GM12892 (cell line): ENCODE data around the gene PLBD1.

Experiments
- DNase-seq: peaks from one replicate; pipeline ENCODE4 v3.0.0; 2011; ENCODE audit not compliant: insufficient read length
- FAIRE-seq: peaks from 2 replicates; lab custom pipeline; 2011; peaks lifted over from hg19 to GRCh38; lab: Jason Lieb, UNC
- POLR2A ChIP-seq: IDR thresholded peaks from 2 replicates; pipeline ENCODE4 v1.6.1; 2011; ENCODE audit warnings: low read depth, low read length, control low read depth
- POLR2AphosphoS5 ChIP-seq: IDR thresholded peaks from 2 replicates; pipeline ENCODE4 v1.6.1; 2011; ENCODE audit warnings: low read depth, low read length, control low read depth
- TAF1 ChIP-seq: IDR thresholded peaks from 2 replicates; pipeline ENCODE4 v1.6.1; 2011; ENCODE audit warnings: low read depth, mild to moderate bottlenecking, control low read depth, low read length, borderline replicate concordance

The PLBD1 gene

DNA sequence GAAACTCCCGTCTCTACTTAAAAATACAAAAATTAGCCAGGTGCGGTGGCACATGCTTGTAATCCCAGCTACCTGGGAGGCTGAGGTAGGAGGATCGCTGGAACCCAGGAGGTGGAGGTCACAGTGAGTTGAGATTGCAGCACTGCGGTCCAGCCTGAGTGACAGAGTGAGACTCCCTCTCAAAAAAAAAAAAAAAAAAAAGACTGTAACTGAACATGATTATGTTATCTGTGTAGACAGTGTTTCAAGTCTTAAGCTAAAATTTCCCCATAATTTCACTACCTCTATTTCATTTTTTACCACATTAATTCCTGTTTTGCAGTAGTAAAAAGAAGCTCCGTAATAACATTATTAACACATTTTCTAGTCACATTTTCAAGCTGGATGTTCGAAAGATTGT lies 5.4 kb downstream of the PLBD1 start:
- no peak for TF ChIP-seq TAF1
- no peak for TF ChIP-seq POLR2A
- no peak for TF ChIP-seq POLR2AphosphoS5
- no peak for FAIRE-seq
- no peak for DNase-seq

DNA sequence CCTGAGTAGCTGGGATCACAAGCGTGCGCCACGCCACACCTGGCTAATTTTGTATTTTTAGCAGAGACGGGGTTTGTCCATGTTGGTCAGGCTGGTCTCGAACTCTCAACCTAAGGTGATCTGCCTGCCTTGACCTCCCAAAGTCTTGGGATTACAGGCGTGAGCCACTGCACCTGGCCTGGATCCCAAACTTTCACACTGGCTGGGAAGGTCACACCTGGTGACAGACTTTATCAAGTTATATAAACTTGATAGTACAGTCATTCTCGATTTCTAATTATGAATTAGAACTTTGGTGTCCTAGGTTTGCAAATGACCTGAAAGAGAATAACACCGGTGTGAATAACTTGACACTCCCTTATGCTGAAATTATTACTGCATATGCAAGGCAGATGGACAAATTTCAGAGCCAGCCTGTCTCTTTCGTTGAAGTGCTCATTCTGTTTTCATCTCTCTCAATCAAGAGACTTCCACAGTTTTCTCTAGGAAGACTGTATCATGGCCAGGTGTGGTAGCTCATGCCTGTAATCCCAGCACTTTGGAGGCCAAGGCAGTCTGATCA lies 5.9 kb downstream of the PLBD1 start:
- DNase-seq = no peak
- no peak for FAIRE-seq
- TF ChIP-seq TAF1 (no peak), POLR2A (no peak), POLR2AphosphoS5 (no peak)

DNA sequence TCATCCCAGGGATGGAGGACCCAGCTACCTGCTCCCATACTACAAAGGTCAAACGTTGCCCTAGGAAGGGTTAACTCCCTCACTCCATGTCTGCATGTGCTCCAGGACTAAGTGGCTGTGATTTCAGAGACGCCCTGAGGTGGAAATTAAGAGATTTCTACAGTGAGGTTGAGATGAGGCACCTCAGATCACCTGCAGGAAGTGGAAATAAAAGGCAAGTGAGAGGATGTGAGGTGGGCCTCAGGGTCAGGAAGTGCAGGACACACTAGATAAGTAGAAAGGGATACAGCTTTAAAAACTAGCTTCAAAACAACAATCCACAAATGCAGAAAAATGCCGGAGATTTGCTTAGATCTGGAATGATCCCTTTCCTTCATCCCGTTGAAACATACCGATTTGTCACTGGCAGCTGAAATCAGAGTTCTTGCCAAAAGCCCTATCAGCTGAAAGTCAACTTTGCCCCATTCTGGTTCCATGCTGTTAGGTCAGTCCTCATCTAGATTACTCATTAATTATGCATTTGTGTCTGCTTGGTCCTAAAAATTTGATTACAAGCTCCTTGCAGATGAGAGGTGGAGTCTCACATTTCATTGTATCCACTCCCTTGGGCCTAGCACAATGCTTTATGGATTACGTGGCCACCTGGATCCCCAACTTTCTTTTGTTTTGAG lies 6.6 kb downstream of the PLBD1 start:
- no peak for FAIRE-seq
- no peak for TF ChIP-seq POLR2A
- no peak for TF ChIP-seq TAF1
- TF ChIP-seq POLR2AphosphoS5 = no peak
- no peak for DNase-seq

DNA sequence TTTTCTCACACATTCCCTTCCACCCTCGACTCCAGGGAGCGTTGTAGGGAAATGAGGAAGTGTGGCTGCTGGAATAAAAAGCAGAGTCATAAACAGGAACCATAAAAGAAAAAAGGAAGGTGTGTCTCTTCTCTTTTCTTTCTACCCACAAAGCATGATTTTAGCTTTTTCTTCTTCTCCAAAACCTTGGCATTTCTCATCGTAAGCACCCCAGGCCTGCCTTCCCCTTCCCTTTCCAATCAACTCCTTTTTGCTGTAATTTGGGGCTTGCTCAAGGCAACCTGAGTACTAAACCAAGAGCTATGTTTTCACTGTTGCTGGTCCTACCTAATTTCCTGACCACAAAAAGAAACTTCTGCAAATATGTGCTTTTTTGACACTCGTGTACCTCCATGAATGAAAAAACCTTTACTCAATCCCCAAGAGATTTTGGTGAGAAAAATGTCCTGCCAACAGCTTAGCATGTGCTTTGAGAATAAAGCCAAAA lies 9.2 kb downstream of the PLBD1 start:
- no peak for FAIRE-seq
- TF ChIP-seq POLR2AphosphoS5 (no peak), POLR2A (no peak), TAF1 (no peak)

DNA sequence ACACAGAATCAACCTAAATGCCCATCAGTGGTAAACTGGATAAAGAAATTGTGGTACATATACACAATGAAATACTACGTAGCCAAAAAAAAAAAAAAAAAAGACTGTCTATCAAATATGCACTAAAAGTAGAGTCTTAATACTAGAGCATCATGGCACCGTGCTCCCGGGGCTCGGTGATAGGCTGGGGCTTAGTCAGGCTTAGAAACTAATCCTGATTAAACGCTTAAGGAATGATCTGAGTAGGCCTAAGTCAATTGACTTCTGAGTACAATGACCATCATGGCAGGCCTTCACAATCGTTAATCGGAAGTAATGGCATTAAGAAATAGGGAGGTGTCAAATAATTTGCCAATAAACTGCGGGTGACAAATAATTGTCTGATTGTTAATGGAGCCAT lies 9.7 kb downstream of the PLBD1 start:
- DNase-seq (no peak), FAIRE-seq (no peak)
- no peak for TF ChIP-seq TAF1
- no peak for TF ChIP-seq POLR2A
- no peak for TF ChIP-seq POLR2AphosphoS5

More for the DNA sequence above, 9.2 kb downstream of the PLBD1 start:
- no peak for DNase-seq

DNA sequence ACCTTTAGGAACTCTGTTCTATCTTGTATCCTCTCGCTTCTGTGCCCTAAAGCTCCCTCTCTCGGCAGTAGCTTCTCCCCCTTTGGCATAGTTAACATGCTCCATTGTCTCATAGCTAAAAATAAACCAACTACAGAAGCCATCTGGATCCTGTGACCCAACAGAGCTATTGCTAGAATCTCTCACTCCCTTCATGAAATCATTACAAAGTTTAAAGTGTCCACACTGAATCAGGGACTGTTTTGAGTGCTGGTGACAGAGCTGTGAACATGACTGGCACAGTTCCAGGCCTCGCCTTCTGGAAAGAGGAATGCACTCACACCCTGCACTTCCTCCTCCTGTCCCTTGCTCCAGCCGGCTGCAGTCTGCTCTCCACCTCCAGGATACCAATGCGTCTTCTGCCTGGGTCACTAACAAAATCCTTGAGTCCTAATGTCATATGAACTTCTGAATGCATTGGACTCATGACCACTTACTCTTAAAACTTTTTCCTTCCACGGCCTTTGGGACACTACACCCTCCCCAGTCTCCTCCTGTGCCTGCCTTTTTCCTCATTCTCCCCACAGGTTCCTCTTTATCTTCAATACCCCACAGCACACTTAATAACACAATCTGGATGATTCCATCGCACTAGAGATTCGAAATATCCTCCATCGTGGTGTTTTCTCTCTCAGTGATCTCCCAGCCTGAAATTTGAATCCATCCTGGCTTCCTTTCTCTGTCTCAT lies 13.2 kb downstream of the PLBD1 start:
- no peak for DNase-seq
- FAIRE-seq = no peak
- TF ChIP-seq POLR2AphosphoS5 (no peak), TAF1 (no peak), POLR2A (no peak)

DNA sequence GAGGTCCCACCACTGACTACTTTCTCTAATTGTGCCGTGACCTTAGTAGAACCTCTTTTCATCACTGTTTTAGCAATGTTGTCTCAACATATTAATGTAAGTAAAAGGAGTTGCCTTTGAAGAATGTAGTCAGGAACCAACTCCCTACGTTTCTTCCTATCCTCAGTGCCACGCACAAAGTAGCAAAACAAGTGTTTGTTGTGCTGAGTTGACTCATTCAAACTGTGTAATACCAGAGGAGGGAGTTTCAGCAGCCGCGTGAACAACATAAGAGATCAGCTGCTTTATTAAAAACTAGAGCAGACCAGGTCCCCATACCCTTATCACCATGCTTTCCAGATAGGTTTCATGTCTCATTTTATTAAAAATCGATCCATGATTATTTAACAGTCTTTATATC lies 19.1 kb downstream of the PLBD1 start:
- no peak for FAIRE-seq
- TF ChIP-seq TAF1 = no peak
- no peak for TF ChIP-seq POLR2AphosphoS5
- DNase-seq = no peak

DNA sequence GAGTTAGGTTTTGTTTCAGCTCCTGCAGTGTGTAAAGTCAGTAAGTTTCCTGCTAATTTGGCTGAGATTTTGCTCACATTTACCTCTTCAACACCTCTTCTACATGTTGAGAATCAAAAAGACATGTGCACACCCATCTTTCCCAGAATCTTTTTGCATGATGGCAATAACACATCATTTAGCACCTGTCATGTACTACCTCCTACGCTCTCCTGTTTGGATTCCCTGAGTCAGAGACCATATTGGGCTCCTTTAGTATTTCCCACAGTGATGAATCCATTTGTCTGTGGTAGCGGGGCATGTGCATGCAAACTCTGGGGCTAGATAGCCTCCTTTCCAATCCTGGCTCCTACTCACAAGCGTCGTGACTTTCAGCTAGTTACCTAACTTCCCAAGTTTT lies 20.1 kb downstream of the PLBD1 start:
- DNase-seq (no peak), FAIRE-seq (no peak)
- TF ChIP-seq POLR2AphosphoS5 (no peak), POLR2A (no peak), TAF1 (no peak)

DNA sequence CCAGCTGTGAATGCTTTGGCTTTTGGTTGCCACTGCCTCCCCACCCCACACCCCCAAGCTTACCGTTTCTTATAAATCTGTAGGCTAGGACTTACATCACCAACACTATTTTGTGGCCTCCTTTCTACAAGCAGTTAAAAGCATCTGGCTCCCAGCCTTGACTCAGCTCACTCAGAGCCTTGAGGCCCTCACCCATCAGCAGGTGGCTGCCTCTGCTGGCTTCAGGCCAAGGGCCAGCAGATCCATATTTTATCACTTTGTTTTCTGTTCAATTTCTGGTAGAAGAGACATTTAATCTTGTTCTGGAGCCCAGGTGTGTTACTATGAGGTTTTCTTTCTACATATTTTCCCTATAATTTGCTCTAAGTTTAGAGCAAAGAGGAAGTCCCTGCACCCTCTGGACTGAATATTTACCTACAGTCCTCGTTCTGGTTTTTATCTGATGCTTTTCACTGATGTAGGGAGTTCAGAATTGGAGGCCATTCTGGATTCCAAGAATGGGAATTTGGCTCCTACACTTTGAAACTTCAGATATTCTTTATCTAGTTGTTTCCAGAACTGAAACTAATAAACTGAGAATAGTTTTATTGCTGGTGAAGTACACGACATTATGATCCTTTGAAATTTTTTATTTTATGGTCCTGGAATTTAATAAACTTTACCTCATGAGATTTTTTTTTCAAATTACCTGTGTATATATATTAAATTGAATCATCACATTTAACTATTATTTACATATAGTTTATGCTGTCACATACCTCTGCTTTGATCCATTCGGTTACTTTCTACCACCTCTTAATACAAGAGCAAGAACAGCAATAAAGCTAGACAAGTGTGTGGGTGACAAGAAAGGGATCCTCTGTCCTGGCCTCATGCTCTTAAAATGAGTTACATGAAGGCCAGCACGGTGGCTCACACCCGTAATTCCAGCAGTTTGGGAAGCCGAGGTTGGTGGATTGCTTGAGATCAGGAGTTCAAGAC lies 22.2 kb downstream of the PLBD1 start:
- no peak for DNase-seq
- no peak for FAIRE-seq

DNA sequence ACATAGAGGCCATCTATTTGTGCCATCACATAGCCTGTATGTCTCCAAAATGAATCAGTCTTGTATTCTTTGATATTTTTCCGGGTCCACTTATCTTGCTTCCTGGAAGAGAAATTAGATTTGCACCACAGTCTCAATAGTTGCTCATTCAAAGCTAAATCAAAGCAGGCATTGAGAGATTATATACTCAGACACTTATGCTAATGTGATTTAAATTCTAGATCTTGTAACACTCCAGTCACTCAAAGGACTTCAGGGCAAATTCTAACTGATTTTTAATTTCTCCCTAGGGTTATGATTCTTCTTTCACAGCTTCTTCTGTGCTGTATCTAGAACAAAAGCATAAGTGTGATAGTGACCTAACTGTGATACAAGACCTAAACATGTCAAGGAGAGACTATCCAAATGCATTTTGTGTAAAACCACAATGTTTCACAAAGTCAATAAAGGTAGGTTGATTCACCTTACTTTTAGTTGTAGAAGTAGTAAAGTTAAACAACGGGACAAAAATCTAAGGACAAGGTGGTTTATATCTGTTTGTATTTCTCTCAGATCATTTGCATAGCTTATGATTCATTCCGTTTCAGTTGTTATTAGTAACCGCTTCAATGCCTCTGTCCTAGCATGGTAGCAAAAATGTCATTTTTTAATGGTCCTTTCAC lies 26.8 kb downstream of the PLBD1 start:
- DNase-seq (no peak), FAIRE-seq (no peak)
- TF ChIP-seq POLR2A = no peak
- no peak for TF ChIP-seq POLR2AphosphoS5
- no peak for TF ChIP-seq TAF1

More for the DNA sequence above, 22.2 kb downstream of the PLBD1 start:
- TF ChIP-seq POLR2AphosphoS5 = no peak
- TF ChIP-seq POLR2A = no peak
- TF ChIP-seq TAF1 = no peak
